Keratinocyte (primary cell): Measurements from ENCODE around the gene AP1S3. TPM values are rescaled to one million over a fixed set of nuclear protein-coding genes. Genes with fewer than 3 reads are reported as not detected.
A peak's percentile ranks its signal among the peaks of the same experiment; 100 is the strongest.

Experiments used
- DNase-seq: peaks from one replicate; pipeline ENCODE4 v3.0.0-alpha.2; 2011; ENCODE audit warnings: low read depth, missing footprints, low spot score
- FAIRE-seq: peaks from 2 replicates; lab custom pipeline; 2011; peaks lifted over from hg19 to GRCh38; lab: Jason Lieb, UNC
- H2AFZ ChIP-seq: 2 replicates; pipeline ENCODE4 v1.6.0; 2012; ENCODE audit warnings: low read length, control low read depth, inconsistent platforms; ENCODE audit not compliant: control insufficient read depth
- H3K27ac ChIP-seq: 2 replicates; pipeline ENCODE4 v1.5.1; 2011; ENCODE audit warnings: low read length; ENCODE audit not compliant: control insufficient read depth, insufficient read depth
- H3K27me3 ChIP-seq: 3 replicates; pipeline ENCODE4 v1.6.0; 2011; ENCODE audit warnings: low read length; ENCODE audit not compliant: control insufficient read depth, insufficient read depth; ENCODE audit errors: extremely low read depth
- H3K36me3 ChIP-seq, 2 experiments: 2 replicates in 1 of 2; 3 replicates in 1 of 2; pipeline ENCODE4 v1.5.1; 2011; ENCODE audit warnings: low read length in 2 of 2, mild to moderate bottlenecking in 1 of 2; ENCODE audit not compliant: control insufficient read depth in 2 of 2, insufficient read depth in 2 of 2; ENCODE audit errors: extremely low read depth in 1 of 2
- H3K4me1 ChIP-seq: 3 replicates; pipeline ENCODE4 v1.5.1; 2011; ENCODE audit warnings: low read length; ENCODE audit not compliant: control insufficient read depth, insufficient read depth; ENCODE audit errors: extremely low read depth
- H3K4me2 ChIP-seq: 3 replicates; pipeline ENCODE4 v1.6.0; 2011; ENCODE audit warnings: low read depth, low read length; ENCODE audit not compliant: control insufficient read depth, insufficient read depth; ENCODE audit errors: extremely low read depth
- H3K4me3 ChIP-seq, 3 experiments: fragments of 200-600 bp in 1 of 3; sonication (generic) in 1 of 3; 2 replicates in 2 of 3; 3 replicates in 1 of 3; pipeline ENCODE4 v1.5.1; 2011 to 2016; ENCODE audit warnings: low read length in 3 of 3, mild to moderate bottlenecking in 3 of 3, control low read depth in 2 of 3, inconsistent platforms in 1 of 3, low read depth in 1 of 3, mixed read lengths in 1 of 3, mixed run types in 1 of 3, moderate library complexity in 1 of 3; ENCODE audit not compliant: control insufficient read depth in 2 of 3, insufficient read depth in 2 of 3; ENCODE audit errors: extremely low read depth in 1 of 3
- H3K79me2 ChIP-seq: 2 replicates; pipeline ENCODE4 v1.6.0; 2012; ENCODE audit warnings: low read length; ENCODE audit not compliant: control insufficient read depth, insufficient read depth
- H3K9ac ChIP-seq: 3 replicates; pipeline ENCODE4 v1.6.0; 2011; ENCODE audit warnings: low read length; ENCODE audit not compliant: control insufficient read depth, insufficient read depth; ENCODE audit errors: extremely low read depth
- H3K9me1 ChIP-seq: 3 replicates; pipeline ENCODE4 v1.6.0; 2011; ENCODE audit warnings: low read length; ENCODE audit not compliant: control insufficient read depth, insufficient read depth; ENCODE audit errors: extremely low read depth
- H3K9me3 ChIP-seq: 2 replicates; pipeline ENCODE4 v1.5.1; 2012; ENCODE audit warnings: low read depth, low read length; ENCODE audit not compliant: control insufficient read depth
- H4K20me1 ChIP-seq: 3 replicates; pipeline ENCODE4 v1.6.0; 2011; ENCODE audit warnings: low read length; ENCODE audit not compliant: control insufficient read depth, insufficient read depth; ENCODE audit errors: extremely low read depth
- CTCF ChIP-seq, 3 experiments: IDR thresholded peaks in 1 of 3; conservative IDR thresholded peaks in 1 of 3; optimal IDR thresholded peaks in 1 of 3; 2 replicates in 2 of 3; 3 replicates in 1 of 3; pipeline versions ENCODE3 to v1.5.1; 2011; ENCODE audit warnings: low read length in 3 of 3, mild to moderate bottlenecking in 3 of 3, moderate library complexity in 2 of 3, control low read depth in 1 of 3, inconsistent platforms in 1 of 3; ENCODE audit not compliant: insufficient read depth in 2 of 3; ENCODE audit errors: extremely low read depth in 1 of 3
- EZH2 ChIP-seq: IDR thresholded peaks from one replicate; pipeline ENCODE4 v1.6.1; 2012; ENCODE audit warnings: inconsistent platforms, mild to moderate bottlenecking, low read length, moderate library complexity
- dilution Hi-C: fragments of 300-500 bp; cut with MboI; formaldehyde crosslinking; loops from one replicate; pipeline ENCODE4 v1.7.0; 2020; ENCODE audit warnings: low sequenced_read_pairs; ENCODE audit not compliant: extremely low pct_ligation_motif_present
- polyA plus RNA-seq, 5 experiments: library from polyadenylated mRNA; depleted of rRNA in 3 of 5; stranded (reverse) in 3 of 5; stranded (forward) in 1 of 5; unstranded in 1 of 5; fragments of >200 nt; gene quantifications; 1 replicate in 1 of 5; 2 replicates in 3 of 5; 3 replicates in 1 of 5; pipeline versions ENCODE4 v1.2.1 to v1.2.3, GENCODE V29; 2011 to 2012; ENCODE audit warnings: missing spikeins in 2 of 5, low read depth in 1 of 5, low replicate concordance in 1 of 5

AP1S3 gene
- polyA plus RNA-seq, 1 donor (not counting 4 experiments of a cell fraction or from before 2014, with no cell fraction given): 33.7 TPM

DNA sequence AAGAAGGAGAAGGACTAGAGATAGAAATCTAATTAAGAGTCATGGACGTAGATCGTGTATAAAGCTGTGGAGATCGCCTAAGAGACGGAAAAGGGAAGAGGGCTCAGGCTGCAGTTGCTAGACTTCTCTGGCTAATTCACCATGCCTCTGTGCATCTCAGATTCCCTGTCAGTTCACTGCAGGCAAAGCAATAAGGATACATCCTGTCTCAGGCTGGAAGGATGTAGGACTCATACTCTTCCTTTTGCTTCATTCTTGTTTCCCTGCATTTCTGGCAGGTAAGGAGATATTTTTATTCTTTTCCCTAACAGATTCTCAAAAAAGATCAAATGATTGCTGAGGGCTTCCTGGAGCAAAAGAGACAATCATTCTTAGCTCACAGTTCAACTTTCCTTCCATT is 112.5 kb downstream of the AP1S3 start:
- Histone ChIP-seq H4K20me1 (no peaks in the 10 kb centered on the region), H3K4me1 (peaks cover 22% of the 10 kb centered on the region), H3K27ac (peak overlapping the region; percentile 49), H3K9ac (no peak overlapping the region), H3K4me3 (no peak overlapping the region), H3K4me2 (peak overlapping the region; percentile 62), H3K9me1 (no peaks in the 10 kb centered on the region), H2AFZ (no peak overlapping the region), H3K9me3 (no peaks in the 10 kb centered on the region), H3K36me3 (no peaks in the 10 kb centered on the region), H3K27me3 (no peaks in the 10 kb centered on the region), H3K79me2 (no peaks in the 10 kb centered on the region)
- TF ChIP-seq EZH2 (no peak), CTCF (optimal IDR thresholded peaks at IDR 0.05 in 1 of 3, IDR thresholded peaks at IDR 0.05 in 1 of 3, conservative IDR thresholded peaks at IDR 0.05 in 1 of 3; ENCODE audit: extremely low read depth in 1 of 3, insufficient read depth in 2 of 3, low read length in 3 of 3) (no peak)
- dilution Hi-C loops: no loop called here
- peak; percentile 41 for FAIRE-seq
- no peak for DNase-seq

DNA sequence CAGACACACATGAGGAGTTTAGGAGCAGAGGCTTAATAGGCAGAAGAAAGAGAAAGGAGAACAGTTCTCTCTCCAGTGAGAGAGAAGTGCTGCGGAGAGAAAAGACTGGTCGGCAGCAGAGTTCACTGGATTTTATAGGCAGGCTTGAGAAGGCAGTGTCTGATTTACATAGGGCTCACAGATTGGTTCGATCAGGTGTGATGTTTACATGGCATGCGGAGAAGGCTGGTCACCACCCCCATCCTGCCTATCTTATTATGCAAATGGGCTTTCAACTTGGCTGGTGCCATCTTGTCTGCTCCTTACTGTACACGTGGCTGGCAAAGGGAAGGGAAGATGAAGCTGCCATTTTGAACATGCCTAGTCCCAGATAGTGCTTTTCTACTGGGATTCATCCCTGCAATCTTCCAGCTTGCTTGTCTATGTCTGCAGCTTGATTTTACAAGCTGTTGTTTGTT is 113.4 kb downstream of the AP1S3 start:
- Histone ChIP-seq H3K4me1 (peaks cover 22% of the 10 kb centered on the region), H3K9me3 (no peaks in the 10 kb centered on the region), H2AFZ (no peak overlapping the region), H4K20me1 (no peaks in the 10 kb centered on the region), H3K4me2 (no peak overlapping the region), H3K36me3 (no peaks in the 10 kb centered on the region), H3K27me3 (no peaks in the 10 kb centered on the region), H3K79me2 (no peaks in the 10 kb centered on the region), H3K9ac (no peak overlapping the region), H3K4me3 (no peak overlapping the region), H3K9me1 (no peaks in the 10 kb centered on the region), H3K27ac (no peak overlapping the region)
- TF ChIP-seq EZH2 (no peak), CTCF (optimal IDR thresholded peaks at IDR 0.05 in 1 of 3, IDR thresholded peaks at IDR 0.05 in 1 of 3, conservative IDR thresholded peaks at IDR 0.05 in 1 of 3; ENCODE audit: extremely low read depth in 1 of 3, insufficient read depth in 2 of 3, low read length in 3 of 3) (no peak)
- FAIRE-seq (no peak), DNase-seq (no peak)
- dilution Hi-C loops: no loop called here
